ENCODE measurements around the gene WNT5B. TPM values are rescaled to one million over a fixed set of nuclear protein-coding genes. Genes with fewer than 3 reads are reported as not detected.

Gene WNT5B
- total and polyA plus RNA-seq, 2 of the 4 experiments (the other 2 are of a cell fraction): 83.7 to 102 TPM

GRCh38 chr12:1670358-1671268, 41.6 kb downstream of the WNT5B start:
- in situ Hi-C loops (cut with MboI; ENCODE audit: low sequenced_read_pairs) (loop anchor here (25.0 kb wide), 1 partner anchor 617 kb away; no protein-coding TSS in a partner anchor), dilution Hi-C loops (cut with HindIII; ENCODE audit: low sequenced_read_pairs, unreplicated experiment) (no loop called here), intact Hi-C loops (cut with micrococcal nuclease) (no loop called here)
- Histone ChIP-seq H2BK5ac (ENCODE audit: low read depth, low read length, poor library complexity, severe bottlenecking) (no peak overlapping the region), H3K36me3 (ENCODE audit: control insufficient read depth, insufficient read depth, low read length) (no peaks in the 10 kb centered on the region), H3K27me3 (ENCODE audit: control insufficient read depth, insufficient read depth, low read length) (no peaks in the 10 kb centered on the region), H4K91ac (ENCODE audit: insufficient read depth, low read depth, low read length) (no peak overlapping the region), H3K9me1 (ENCODE audit: insufficient read depth, low read length) (no peaks in the 10 kb centered on the region; the same call in 1 of the 2 replicates), H2AFZ (replicated peaks; ENCODE audit: low read length, poor library complexity) (no peak overlapping the region), H3K79me1 (ENCODE audit: low read depth in 1 of 2, low read length in 2 of 2) (no peaks in the 10 kb centered on the region), H3K23ac (ENCODE audit: low read depth, low read length) (no peak overlapping the region), H3K56ac (ENCODE audit: extremely low read depth, insufficient read depth, low read length) (no peak overlapping the region), H3K18ac (ENCODE audit: low read depth, low read length) (no peak overlapping the region), H3K14ac (replicated peaks; ENCODE audit: low read depth, low read length) (no peak overlapping the region), H3K9me3 (ENCODE audit: control insufficient read depth, insufficient read depth, low read length) (no peaks in the 10 kb centered on the region), H2BK120ac (ENCODE audit: low read depth, low read length) (no peak overlapping the region), H3K4me2 (ENCODE audit: low read depth, low read length) (no peak overlapping the region), H3K4me3 (ENCODE audit: insufficient read depth, low read depth, low read length) (no peak overlapping the region), H2AK5ac (ENCODE audit: low read depth, low read length) (no peak overlapping the region), H3K4me1 (ENCODE audit: control insufficient read depth, insufficient read depth, low read length) (peaks cover 2% of the 10 kb centered on the region; the same call in 1 of the 2 replicates), H2BK15ac (ENCODE audit: low read depth, low read length) (no peak overlapping the region), H3K4ac (ENCODE audit: low read depth, low read length) (no peak overlapping the region), H2AK9ac (replicated peaks; ENCODE audit: low read depth, low read length, poor library complexity) (no peak overlapping the region), H4K20me1 (ENCODE audit: insufficient read depth, low read length) (no peaks in the 10 kb centered on the region), H4K8ac (ENCODE audit: low read depth in 2 of 2, low read length in 2 of 2) (no peak overlapping the region), H3K9ac (ENCODE audit: low read depth, low read length) (no peak overlapping the region), H4K5ac (ENCODE audit: low read depth, low read length) (no peak overlapping the region), H3K27ac (ENCODE audit: insufficient read depth, low read length) (no peak overlapping the region), H2BK20ac (ENCODE audit: low read depth, low read length) (no peak overlapping the region)
- POLR2A ChIA-PET (ENCODE audit: unreplicated experiment): interaction anchor here (0.7 kb wide), 1 partner anchor 557 kb away, joined by 3 read pairs; no protein-coding TSS in a partner anchor
- 78% methylated on average over 5 of the region's 14 CpGs; no CpG with 5 or more reads in 1 of the 2 experiments for WGBS, 2 experiments (ENCODE audit: extremely low coverage in 2 of 2, insufficient read length in 1 of 2)
- no peak for TF ChIP-seq RAD21 (IDR thresholded peaks at IDR 0.05; ENCODE audit: low read length)
- no peak for TF ChIP-seq CTCF (conservative IDR thresholded peaks at IDR 0.05; ENCODE audit: low read depth, low read length)
- no peak for TF ChIP-seq POLR2A (IDR thresholded peaks at IDR 0.05; ENCODE audit: low read depth, low read length)
- no peak for TF ChIP-seq CHD1 (IDR thresholded peaks at IDR 0.05; ENCODE audit: low read depth, low read length)
- TF ChIP-seq MAFK (IDR thresholded peaks at IDR 0.05; ENCODE audit: low read depth, low read length): no peak
- TF ChIP-seq, protein P1, sequence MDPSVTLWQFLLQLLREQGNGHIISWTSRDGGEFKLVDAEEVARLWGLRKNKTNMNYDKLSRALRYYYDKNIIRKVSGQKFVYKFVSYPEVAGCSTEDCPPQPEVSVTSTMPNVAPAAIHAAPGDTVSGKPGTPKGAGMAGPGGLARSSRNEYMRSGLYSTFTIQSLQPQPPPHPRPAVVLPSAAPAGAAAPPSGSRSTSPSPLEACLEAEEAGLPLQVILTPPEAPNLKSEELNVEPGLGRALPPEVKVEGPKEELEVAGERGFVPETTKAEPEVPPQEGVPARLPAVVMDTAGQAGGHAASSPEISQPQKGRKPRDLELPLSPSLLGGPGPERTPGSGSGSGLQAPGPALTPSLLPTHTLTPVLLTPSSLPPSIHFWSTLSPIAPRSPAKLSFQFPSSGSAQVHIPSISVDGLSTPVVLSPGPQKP (IDR thresholded peaks at IDR 0.05; ENCODE audit: borderline replicate concordance, low read depth, low read length): no peak
- no peak for TF ChIP-seq BHLHE40 (IDR thresholded peaks at IDR 0.05; ENCODE audit: low read depth, low read length)
- no peak for TF ChIP-seq SMC3 (IDR thresholded peaks at IDR 0.05; ENCODE audit: low read depth, low read length)
- no peak for TF ChIP-seq RCOR1 (IDR thresholded peaks at IDR 0.05; ENCODE audit: insufficient replicate concordance, low read length)
- TF ChIP-seq MAZ (IDR thresholded peaks at IDR 0.05; ENCODE audit: borderline replicate concordance, low read depth, low read length): no peak
- BruUV-seq (replicated peaks): no TSS peak
- ATAC-seq (ENCODE audit: low read depth): no peak
- CTCF ChIA-PET: interaction anchor here (0.7 kb wide), 1 partner anchor 17 kb away, joined by 3 read pairs; no protein-coding TSS in a partner anchor
- no peak for DNase-seq
